Measurements from ENCODE around the gene BMERB1. TPM values are rescaled to one million over a fixed set of nuclear protein-coding genes. Genes with fewer than 3 reads are reported as not detected.

The BMERB1 gene
- total and polyA plus RNA-seq, 8 donors: 4.6 to 99.5 (median 25.6) TPM

DNA sequence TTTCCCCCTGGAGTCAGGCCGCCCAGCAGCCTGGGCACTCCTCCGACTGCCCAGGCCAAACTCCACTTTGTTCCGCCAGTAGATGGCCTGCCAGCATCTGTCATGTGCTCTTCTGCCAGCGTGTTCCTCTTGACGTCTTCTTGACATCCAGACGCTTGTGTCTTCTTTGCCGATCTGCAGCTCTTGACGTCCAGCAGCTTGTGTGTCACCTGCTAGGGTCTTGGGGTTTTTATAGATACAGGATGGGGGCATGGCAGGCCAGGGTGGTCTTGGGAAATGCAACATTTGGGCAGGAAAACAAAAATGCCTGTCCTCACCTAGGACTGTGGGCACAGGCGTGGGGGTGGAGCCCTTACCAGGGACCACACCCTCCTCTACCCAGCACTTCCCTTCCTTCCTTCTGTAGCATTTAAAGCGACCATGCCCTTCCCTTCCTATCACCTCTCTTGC is 88.7 kb downstream of the BMERB1 start:
- Histone ChIP-seq H3K27me3 (no peaks in the 10 kb centered on the region), H3K4me1 (peaks cover 9 to 59% (median 27%) of the 10 kb centered on the region in 4 donors), H3K9me3 (no peaks in the 10 kb centered on the region), H3K36me3 (no peaks in the 10 kb centered on the region), H3K27ac (peak overlapping the region in 3 of 5 donors; percentile 8 to 66 (median 19)), H3K4me3 (no peak overlapping the region)
- TF ChIP-seq POLR2AphosphoS5 (IDR thresholded peaks at IDR 0.05) (no peak), EP300 (IDR thresholded peaks at IDR 0.05) (no peak), POLR2A (IDR thresholded peaks at IDR 0.05) (no peak)
- TF ChIP-seq, protein P1, sequence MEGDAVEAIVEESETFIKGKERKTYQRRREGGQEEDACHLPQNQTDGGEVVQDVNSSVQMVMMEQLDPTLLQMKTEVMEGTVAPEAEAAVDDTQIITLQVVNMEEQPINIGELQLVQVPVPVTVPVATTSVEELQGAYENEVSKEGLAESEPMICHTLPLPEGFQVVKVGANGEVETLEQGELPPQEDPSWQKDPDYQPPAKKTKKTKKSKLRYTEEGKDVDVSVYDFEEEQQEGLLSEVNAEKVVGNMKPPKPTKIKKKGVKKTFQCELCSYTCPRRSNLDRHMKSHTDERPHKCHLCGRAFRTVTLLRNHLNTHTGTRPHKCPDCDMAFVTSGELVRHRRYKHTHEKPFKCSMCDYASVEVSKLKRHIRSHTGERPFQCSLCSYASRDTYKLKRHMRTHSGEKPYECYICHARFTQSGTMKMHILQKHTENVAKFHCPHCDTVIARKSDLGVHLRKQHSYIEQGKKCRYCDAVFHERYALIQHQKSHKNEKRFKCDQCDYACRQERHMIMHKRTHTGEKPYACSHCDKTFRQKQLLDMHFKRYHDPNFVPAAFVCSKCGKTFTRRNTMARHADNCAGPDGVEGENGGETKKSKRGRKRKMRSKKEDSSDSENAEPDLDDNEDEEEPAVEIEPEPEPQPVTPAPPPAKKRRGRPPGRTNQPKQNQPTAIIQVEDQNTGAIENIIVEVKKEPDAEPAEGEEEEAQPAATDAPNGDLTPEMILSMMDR (IDR thresholded peaks at IDR 0.05): no peak
- WGBS, 5 donors: 70 to 87% (median 78%) methylated on average over 9 to 10 of the region's 10 CpGs
- intact Hi-C loops (cut with DNase I; ENCODE audit: low total_unique reads): no loop called here
- DNase-seq: peak in 1 of 2 donors; percentile 25

DNA sequence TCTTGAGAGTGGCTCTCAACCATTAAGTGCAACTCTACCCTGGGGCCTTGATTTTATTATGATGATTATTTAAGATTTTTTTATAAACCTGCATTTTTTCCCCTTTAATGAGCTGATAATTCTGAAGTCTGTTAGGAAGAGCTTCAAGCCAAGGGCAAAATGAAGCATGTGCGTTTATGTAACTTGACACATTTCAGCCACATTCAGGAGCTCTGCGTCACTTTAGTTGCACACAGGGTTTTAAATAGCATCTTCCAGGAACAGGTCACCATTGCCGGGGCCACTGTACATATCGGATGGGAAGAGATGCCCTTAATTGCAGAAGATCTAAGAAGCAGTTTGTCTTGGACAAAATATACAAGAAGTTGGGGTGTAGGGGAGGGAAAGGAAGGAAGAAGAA is 89.6 kb downstream of the BMERB1 start:
- Histone ChIP-seq H3K4me1 (peaks cover 9 to 51% (median 23%) of the 10 kb centered on the region in 4 donors), H3K27ac (peak overlapping the region in 1 of 5 donors; percentile 30), H3K9me3 (no peaks in the 10 kb centered on the region), H3K36me3 (no peaks in the 10 kb centered on the region), H3K27me3 (no peaks in the 10 kb centered on the region), H3K4me3 (no peak overlapping the region)
- WGBS, 5 donors: 87 to 95% (median 92%) methylated on average over 4 of the region's 4 CpGs
- no peak for TF ChIP-seq POLR2A (IDR thresholded peaks at IDR 0.05)
- no peak for TF ChIP-seq POLR2AphosphoS5 (IDR thresholded peaks at IDR 0.05)
- TF ChIP-seq, protein P1 (IDR thresholded peaks at IDR 0.05): no peak
- TF ChIP-seq EP300 (IDR thresholded peaks at IDR 0.05): no peak
- intact Hi-C loops (cut with DNase I; ENCODE audit: low total_unique reads): no loop called here
- DNase-seq: no peak

DNA sequence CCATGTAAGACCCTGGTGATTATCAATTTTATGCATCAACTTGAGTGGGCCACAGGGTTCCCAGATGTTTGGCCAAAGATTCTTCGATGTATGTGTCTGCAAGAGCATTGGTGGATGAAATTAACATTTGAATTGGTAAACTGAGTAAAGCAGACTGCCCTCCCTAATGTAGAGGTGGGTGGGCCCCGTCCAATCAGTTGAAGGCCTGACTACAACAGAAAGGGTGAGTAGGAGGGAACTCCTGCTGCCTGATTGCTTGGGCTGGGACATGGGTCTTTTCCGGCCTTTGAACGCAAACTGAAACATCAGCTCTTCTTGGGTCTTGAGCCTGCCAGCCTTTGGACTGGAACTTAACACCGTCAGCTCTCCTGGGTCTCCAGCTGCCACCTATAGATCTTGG is 90.6 kb downstream of the BMERB1 start:
- H3K27ac ChIP-seq: no peak overlapping the region
- no peaks in the 10 kb centered on the region for H3K27me3 ChIP-seq
- DNase-seq: no peak
- H3K36me3 ChIP-seq: peaks cover 0 to 6% (median 0%) of the 10 kb centered on the region in 4 donors
- H3K9me3 ChIP-seq: no peaks in the 10 kb centered on the region
- TF ChIP-seq, protein P1 (IDR thresholded peaks at IDR 0.05): no peak
- TF ChIP-seq EP300 (IDR thresholded peaks at IDR 0.05) (no peak), POLR2AphosphoS5 (IDR thresholded peaks at IDR 0.05) (no peak), POLR2A (IDR thresholded peaks at IDR 0.05) (no peak)
- no peak overlapping the region for H3K4me3 ChIP-seq
- WGBS, 5 donors: 89 to 98% (median 94%) methylated on average over 5 of the region's 5 CpGs
- H3K4me1 ChIP-seq: peaks cover 9 to 41% (median 19%) of the 10 kb centered on the region in 4 donors
- intact Hi-C loops (cut with DNase I; ENCODE audit: low total_unique reads): no loop called here

DNA sequence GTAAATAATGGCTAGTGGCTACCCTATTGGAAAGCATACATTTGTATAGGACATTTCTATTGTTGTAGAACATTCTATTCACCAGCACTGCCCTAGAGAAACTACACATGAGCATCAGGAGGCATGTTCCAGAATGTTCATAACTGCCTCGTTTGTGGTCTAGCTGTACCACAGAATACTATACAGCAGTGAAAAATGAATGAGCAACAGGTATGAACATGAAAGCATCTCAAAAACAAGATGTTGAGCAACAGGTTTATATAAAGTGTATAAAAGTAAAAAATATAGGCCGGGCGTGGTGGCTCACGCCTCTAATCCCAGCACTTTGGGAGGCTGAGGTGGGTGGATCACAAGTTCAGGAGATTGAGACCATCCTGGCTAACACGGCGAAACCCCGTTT is 91.7 kb downstream of the BMERB1 start:
- H3K27me3 ChIP-seq: no peaks in the 10 kb centered on the region
- 95 to 99% (median 97%) methylated on average over 7 of the region's 7 CpGs for WGBS, 5 donors
- H3K4me1 ChIP-seq: peaks cover 9 to 30% (median 15%) of the 10 kb centered on the region in 4 donors
- TF ChIP-seq POLR2A (IDR thresholded peaks at IDR 0.05): no peak
- no peak for TF ChIP-seq POLR2AphosphoS5 (IDR thresholded peaks at IDR 0.05)
- no peak for TF ChIP-seq EP300 (IDR thresholded peaks at IDR 0.05)
- TF ChIP-seq, protein P1 (IDR thresholded peaks at IDR 0.05): no peak
- intact Hi-C loops (cut with DNase I; ENCODE audit: low total_unique reads): no loop called here
- H3K36me3 ChIP-seq: peaks cover 0 to 7% (median 0%) of the 10 kb centered on the region in 4 donors
- no peaks in the 10 kb centered on the region for H3K9me3 ChIP-seq
- no peak overlapping the region for H3K27ac ChIP-seq
- no peak overlapping the region for H3K4me3 ChIP-seq
- DNase-seq: no peak
